Right lobe of liver (tissue), 4 donors: ENCODE data around the gene ZMIZ2.

Experiments used
- POLR2A ChIP-seq: fragments of 450-650 bp; IDR thresholded peaks from one replicate; pipeline ENCODE4 v1.6.1; 2017; ENCODE audit warnings: antibody characterized with exemption, mild to moderate bottlenecking
- TF ChIP-seq, protein P1 (sequence below), 4 donors: fragments of 200-600 bp in 3 of 4; fragments of 450-650 bp in 1 of 4; IDR thresholded peaks; one replicate each; pipeline versions ENCODE4 v1.5.1 to v1.8.0; 2016 to 2022; ENCODE audit warnings: antibody characterized with exemption in 4 of 4, mild to moderate bottlenecking in 2 of 4
- donor health status: DM: no; HTN: no; CAD: no.
- donor health status: DM: no; HTN: no; CAD: no.
- donor health status: DM: no; HTN: yes; CAD: no.

DNA sequence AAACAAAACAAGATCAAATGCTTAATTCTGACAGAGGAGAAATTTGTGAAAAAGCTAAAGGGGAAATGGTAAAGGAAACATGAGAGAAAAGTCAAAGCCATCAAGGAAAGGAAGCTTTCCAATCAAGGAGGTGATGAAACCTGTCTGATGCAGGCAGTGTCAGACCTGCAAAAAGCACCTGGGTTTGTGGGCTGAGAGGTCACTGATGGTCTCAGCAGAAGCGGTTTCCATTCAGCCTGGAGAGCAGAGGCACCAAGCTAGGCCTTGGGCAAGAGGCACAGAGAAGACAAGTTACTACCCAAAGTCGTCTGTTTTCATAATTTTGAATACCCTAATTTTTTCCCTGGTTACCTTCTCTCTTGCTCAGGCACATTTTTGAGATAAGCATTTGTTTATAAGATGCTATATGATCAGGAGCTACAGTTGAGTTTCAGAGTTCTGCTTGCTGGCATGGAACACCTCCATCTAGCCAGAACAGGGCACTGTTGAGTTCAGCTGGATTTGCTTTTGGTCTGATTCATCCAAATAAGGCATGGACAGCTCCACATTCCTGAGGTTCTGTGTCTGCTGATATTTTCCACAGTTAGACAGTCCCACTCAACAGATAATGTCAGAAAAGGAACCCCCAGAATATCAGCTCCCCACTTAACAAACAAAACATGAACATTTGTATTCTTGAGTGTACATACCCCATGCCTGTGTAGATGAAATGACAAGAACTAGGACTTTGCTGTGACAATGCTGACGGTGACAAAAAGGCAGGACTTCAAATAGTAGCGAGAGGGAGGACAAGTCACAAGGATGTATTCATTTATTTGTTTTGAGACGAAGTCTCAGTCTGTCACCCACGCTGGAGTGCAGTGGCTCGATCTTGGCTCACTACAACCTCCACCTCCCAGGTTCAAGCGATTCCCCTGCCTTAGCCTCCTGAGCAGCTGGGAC is 42.9 kb downstream of the ZMIZ2 start:
- TF ChIP-seq, protein P1, sequence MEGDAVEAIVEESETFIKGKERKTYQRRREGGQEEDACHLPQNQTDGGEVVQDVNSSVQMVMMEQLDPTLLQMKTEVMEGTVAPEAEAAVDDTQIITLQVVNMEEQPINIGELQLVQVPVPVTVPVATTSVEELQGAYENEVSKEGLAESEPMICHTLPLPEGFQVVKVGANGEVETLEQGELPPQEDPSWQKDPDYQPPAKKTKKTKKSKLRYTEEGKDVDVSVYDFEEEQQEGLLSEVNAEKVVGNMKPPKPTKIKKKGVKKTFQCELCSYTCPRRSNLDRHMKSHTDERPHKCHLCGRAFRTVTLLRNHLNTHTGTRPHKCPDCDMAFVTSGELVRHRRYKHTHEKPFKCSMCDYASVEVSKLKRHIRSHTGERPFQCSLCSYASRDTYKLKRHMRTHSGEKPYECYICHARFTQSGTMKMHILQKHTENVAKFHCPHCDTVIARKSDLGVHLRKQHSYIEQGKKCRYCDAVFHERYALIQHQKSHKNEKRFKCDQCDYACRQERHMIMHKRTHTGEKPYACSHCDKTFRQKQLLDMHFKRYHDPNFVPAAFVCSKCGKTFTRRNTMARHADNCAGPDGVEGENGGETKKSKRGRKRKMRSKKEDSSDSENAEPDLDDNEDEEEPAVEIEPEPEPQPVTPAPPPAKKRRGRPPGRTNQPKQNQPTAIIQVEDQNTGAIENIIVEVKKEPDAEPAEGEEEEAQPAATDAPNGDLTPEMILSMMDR (IDR thresholded peaks at IDR 0.05) = no peak
- no peak for TF ChIP-seq POLR2A
